Neural cell (in vitro differentiated cells): Measurements from ENCODE around the gene IL1RAPL2. TPM values are rescaled to one million over a fixed set of nuclear protein-coding genes. Genes with fewer than 3 reads are reported as not detected.

Experiments used
- H2AFZ ChIP-seq: fragments of 200-600, 300-800 bp; sonication (generic), shearing (Covaris generic); 2 replicates; pipeline ENCODE4 v1.6.0; 2014; ENCODE audit warnings: low read depth, mild to moderate bottlenecking, antibody characterized with exemption, low read length, moderate library complexity
- H3F3A ChIP-seq: fragments of 200-600 bp; shearing (Covaris generic); 2 replicates; pipeline ENCODE4 v1.6.1; 2016; ENCODE audit warnings: mild to moderate bottlenecking, moderate library complexity, mixed read lengths, antibody characterized with exemption, low read length; ENCODE audit not compliant: insufficient read depth, poor library complexity, severe bottlenecking
- H3K27ac ChIP-seq: fragments of 200-600, 300-800 bp; sonication (generic), shearing (Covaris generic); 2 replicates; pipeline ENCODE4 v1.5.1; 2014; ENCODE audit warnings: mild to moderate bottlenecking, low read length, moderate library complexity
- H3K27me3 ChIP-seq: fragments of 300-800, 200-600 bp; sonication (generic), shearing (Covaris generic); 2 replicates; pipeline ENCODE4 v1.6.0; 2014; ENCODE audit warnings: mild to moderate bottlenecking, low read depth, low read length, moderate library complexity; ENCODE audit not compliant: insufficient read depth
- H3K36me3 ChIP-seq: fragments of 300-800, 200-600 bp; sonication (generic), shearing (Covaris generic); 2 replicates; pipeline ENCODE4 v1.5.1; 2014; ENCODE audit warnings: mild to moderate bottlenecking, antibody characterized with exemption, low read length, moderate library complexity; ENCODE audit not compliant: insufficient read depth
- H3K4me2 ChIP-seq: fragments of 300-800, 200-600 bp; sonication (generic), shearing (Covaris generic); 2 replicates; pipeline ENCODE4 v1.6.0; 2014; ENCODE audit warnings: mild to moderate bottlenecking, low read length
- H3K4me3 ChIP-seq: fragments of 300-800, 200-600 bp; sonication (generic), shearing (Covaris generic); 2 replicates; pipeline ENCODE4 v1.5.1; 2014; ENCODE audit warnings: mild to moderate bottlenecking, low read length, moderate library complexity
- H3K79me2 ChIP-seq: fragments of 200-600 bp; shearing (Covaris generic); replicated peaks from 2 replicates; pipeline ENCODE4 v1.6.0; 2014; ENCODE audit warnings: mild to moderate bottlenecking, low read length, moderate library complexity; ENCODE audit not compliant: insufficient read depth
- H3K9ac ChIP-seq: fragments of 300-800, 200-600 bp; sonication (generic), shearing (Covaris generic); 2 replicates; pipeline ENCODE4 v1.6.1; 2016; ENCODE audit warnings: mild to moderate bottlenecking, low read length, mixed read lengths
- H3K9me2 ChIP-seq: fragments of 200-600 bp; shearing (Covaris generic); 2 replicates; pipeline ENCODE4 v1.6.1; 2016; ENCODE audit warnings: mild to moderate bottlenecking, low read length, mixed read lengths; ENCODE audit not compliant: insufficient read depth
- H3K9me3 ChIP-seq: fragments of 200-600, 300-800 bp; sonication (generic), shearing (Covaris generic); 2 replicates; pipeline ENCODE4 v1.6.1; 2016; ENCODE audit warnings: mild to moderate bottlenecking, mixed run types, low read length, moderate library complexity, mixed read lengths
- H4K20me1 ChIP-seq: fragments of 200-600 bp; shearing (Covaris generic); 2 replicates; pipeline ENCODE4 v1.6.1; 2016; ENCODE audit warnings: mild to moderate bottlenecking, mixed run types; ENCODE audit not compliant: insufficient read depth
- EP300 ChIP-seq: fragments of 450-650 bp; conservative IDR thresholded peaks from 2 replicates; pipeline ENCODE4 v1.6.1; 2014; ENCODE audit warnings: antibody characterized with exemption, mild to moderate bottlenecking, moderate library complexity; ENCODE audit not compliant: poor library complexity, severe bottlenecking
- EZH2 ChIP-seq: fragments of 200-600, 300-800 bp; shearing (Covaris generic), sonication (generic); IDR thresholded peaks from 2 replicates; pipeline ENCODE4 v1.6.1; 2014; ENCODE audit warnings: antibody characterized with exemption, low read length, borderline replicate concordance, mild to moderate bottlenecking; ENCODE audit not compliant: insufficient read depth, poor library complexity, severe bottlenecking
- MXI1 ChIP-seq: fragments of 450-650 bp; conservative IDR thresholded peaks from 2 replicates; pipeline ENCODE4 v1.6.1; 2014; ENCODE audit warnings: antibody characterized with exemption, mild to moderate bottlenecking; ENCODE audit not compliant: poor library complexity, severe bottlenecking
- POLR2AphosphoS5 ChIP-seq: IDR thresholded peaks from 2 replicates; pipeline ENCODE4 v1.6.1; 2012
- RAD21 ChIP-seq: fragments of 450-650 bp; conservative IDR thresholded peaks from 2 replicates; pipeline ENCODE4 v1.6.1; 2014; ENCODE audit warnings: antibody characterized with exemption, mild to moderate bottlenecking, moderate library complexity
- TAF1 ChIP-seq: IDR thresholded peaks from 2 replicates; pipeline ENCODE4 v1.6.1; 2012; ENCODE audit warnings: low read depth
- polyA plus RNA-seq: library from polyadenylated mRNA; depleted of rRNA; stranded (reverse); fragments of >200 nt; gene quantifications from 2 replicates; pipeline ENCODE4 v1.2.3, GENCODE V29; 2014
- TF ChIP-seq, protein P1 (sequence below): fragments of 450-650 bp; IDR thresholded peaks from 2 replicates; pipeline ENCODE4 v1.5.1; 2014; ENCODE audit warnings: antibody characterized with exemption, mild to moderate bottlenecking, moderate library complexity; ENCODE audit not compliant: poor library complexity, severe bottlenecking
- TF ChIP-seq, protein P2 (sequence below): IDR thresholded peaks from 2 replicates; pipeline ENCODE4 v1.6.1; 2012; ENCODE audit warnings: borderline replicate concordance

IL1RAPL2 gene
- polyA plus RNA-seq, 1 donor from 2014 or later: not detected

- no peaks in the 10 kb centered on the region for H3K9me3 ChIP-seq
- no peak overlapping the region for H3K27ac ChIP-seq
- no peaks in the 10 kb centered on the region for H3K79me2 ChIP-seq
- no peaks in the 10 kb centered on the region for H3F3A ChIP-seq
- H4K20me1 ChIP-seq: no peaks in the 10 kb centered on the region
- H2AFZ ChIP-seq: no peak overlapping the region
- H3K9ac ChIP-seq: no peak overlapping the region
- no peaks in the 10 kb centered on the region for H3K9me2 ChIP-seq
- no peak overlapping the region for H3K4me3 ChIP-seq
- no peak overlapping the region for H3K4me2 ChIP-seq
- no peaks in the 10 kb centered on the region for H3K36me3 ChIP-seq
- no peak for TF ChIP-seq RAD21
- TF ChIP-seq POLR2AphosphoS5: no peak
- no peak for TF ChIP-seq TAF1
- TF ChIP-seq, protein P1, sequence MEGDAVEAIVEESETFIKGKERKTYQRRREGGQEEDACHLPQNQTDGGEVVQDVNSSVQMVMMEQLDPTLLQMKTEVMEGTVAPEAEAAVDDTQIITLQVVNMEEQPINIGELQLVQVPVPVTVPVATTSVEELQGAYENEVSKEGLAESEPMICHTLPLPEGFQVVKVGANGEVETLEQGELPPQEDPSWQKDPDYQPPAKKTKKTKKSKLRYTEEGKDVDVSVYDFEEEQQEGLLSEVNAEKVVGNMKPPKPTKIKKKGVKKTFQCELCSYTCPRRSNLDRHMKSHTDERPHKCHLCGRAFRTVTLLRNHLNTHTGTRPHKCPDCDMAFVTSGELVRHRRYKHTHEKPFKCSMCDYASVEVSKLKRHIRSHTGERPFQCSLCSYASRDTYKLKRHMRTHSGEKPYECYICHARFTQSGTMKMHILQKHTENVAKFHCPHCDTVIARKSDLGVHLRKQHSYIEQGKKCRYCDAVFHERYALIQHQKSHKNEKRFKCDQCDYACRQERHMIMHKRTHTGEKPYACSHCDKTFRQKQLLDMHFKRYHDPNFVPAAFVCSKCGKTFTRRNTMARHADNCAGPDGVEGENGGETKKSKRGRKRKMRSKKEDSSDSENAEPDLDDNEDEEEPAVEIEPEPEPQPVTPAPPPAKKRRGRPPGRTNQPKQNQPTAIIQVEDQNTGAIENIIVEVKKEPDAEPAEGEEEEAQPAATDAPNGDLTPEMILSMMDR: no peak
- TF ChIP-seq, protein P2, sequence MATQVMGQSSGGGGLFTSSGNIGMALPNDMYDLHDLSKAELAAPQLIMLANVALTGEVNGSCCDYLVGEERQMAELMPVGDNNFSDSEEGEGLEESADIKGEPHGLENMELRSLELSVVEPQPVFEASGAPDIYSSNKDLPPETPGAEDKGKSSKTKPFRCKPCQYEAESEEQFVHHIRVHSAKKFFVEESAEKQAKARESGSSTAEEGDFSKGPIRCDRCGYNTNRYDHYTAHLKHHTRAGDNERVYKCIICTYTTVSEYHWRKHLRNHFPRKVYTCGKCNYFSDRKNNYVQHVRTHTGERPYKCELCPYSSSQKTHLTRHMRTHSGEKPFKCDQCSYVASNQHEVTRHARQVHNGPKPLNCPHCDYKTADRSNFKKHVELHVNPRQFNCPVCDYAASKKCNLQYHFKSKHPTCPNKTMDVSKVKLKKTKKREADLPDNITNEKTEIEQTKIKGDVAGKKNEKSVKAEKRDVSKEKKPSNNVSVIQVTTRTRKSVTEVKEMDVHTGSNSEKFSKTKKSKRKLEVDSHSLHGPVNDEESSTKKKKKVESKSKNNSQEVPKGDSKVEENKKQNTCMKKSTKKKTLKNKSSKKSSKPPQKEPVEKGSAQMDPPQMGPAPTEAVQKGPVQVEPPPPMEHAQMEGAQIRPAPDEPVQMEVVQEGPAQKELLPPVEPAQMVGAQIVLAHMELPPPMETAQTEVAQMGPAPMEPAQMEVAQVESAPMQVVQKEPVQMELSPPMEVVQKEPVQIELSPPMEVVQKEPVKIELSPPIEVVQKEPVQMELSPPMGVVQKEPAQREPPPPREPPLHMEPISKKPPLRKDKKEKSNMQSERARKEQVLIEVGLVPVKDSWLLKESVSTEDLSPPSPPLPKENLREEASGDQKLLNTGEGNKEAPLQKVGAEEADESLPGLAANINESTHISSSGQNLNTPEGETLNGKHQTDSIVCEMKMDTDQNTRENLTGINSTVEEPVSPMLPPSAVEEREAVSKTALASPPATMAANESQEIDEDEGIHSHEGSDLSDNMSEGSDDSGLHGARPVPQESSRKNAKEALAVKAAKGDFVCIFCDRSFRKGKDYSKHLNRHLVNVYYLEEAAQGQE: no peak
- H3K27me3 ChIP-seq: no peaks in the 10 kb centered on the region
These were observed 731.0 kb downstream of the IL1RAPL2 start for GRCh38 chrX:105297041-105297440.

DNA sequence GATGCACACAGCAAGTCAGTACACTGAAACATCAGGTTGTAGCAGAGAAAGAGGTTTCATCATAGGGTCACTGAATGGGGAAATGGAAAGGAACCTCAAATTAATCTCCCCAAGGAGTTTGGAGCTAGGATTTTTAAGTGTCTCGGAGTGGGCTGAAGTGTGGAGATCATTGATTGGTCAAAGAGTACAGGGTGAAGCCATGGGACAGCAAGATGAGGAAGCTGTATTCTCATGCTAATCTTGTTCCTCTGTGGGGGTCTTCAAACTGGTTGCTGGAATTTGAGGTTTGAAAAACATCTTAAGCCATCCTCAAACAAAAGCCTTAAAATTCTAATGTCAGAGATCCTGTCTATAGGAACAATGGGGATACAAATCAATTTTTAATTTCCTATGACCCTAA lies 733.3 kb downstream of the IL1RAPL2 start:
- Histone ChIP-seq H3K27ac (no peak overlapping the region), H2AFZ (no peak overlapping the region), H3K9me3 (no peaks in the 10 kb centered on the region), H3K36me3 (no peaks in the 10 kb centered on the region), H4K20me1 (no peaks in the 10 kb centered on the region), H3F3A (no peaks in the 10 kb centered on the region), H3K4me2 (no peak overlapping the region), H3K9me2 (no peaks in the 10 kb centered on the region), H3K79me2 (no peaks in the 10 kb centered on the region), H3K9ac (no peak overlapping the region), H3K27me3 (no peaks in the 10 kb centered on the region), H3K4me3 (no peak overlapping the region)
- TF ChIP-seq EP300 (no peak), TAF1 (no peak), MXI1 (no peak), RAD21 (no peak), POLR2AphosphoS5 (no peak), EZH2 (no peak)
- TF ChIP-seq, protein P2: no peak
- TF ChIP-seq, protein P1: no peak
